Sigmoid colon (tissue), 7 donors: ENCODE measurements around the gene PANX1. TPM values are rescaled to one million over a fixed set of nuclear protein-coding genes. Genes with fewer than 3 reads are reported as not detected.

Experiments used
- DNase-seq: peaks from one replicate; pipeline ENCODE4 v3.0.0-alpha.2; 2019
- H3K27ac ChIP-seq, 4 donors: fragments of 200-600 bp; sonication (generic); one replicate each; pipeline ENCODE4 v1.5.1; 2016 to 2019; ENCODE audit warnings: mild to moderate bottlenecking in 1 of 4
- H3K27me3 ChIP-seq, 3 donors: fragments of 200-600 bp; sonication (generic); one replicate each; pipeline ENCODE4 v1.5.1; 2019; ENCODE audit warnings: mild to moderate bottlenecking in 1 of 3
- H3K36me3 ChIP-seq, 4 donors: fragments of 200-600 bp; sonication (generic); one replicate each; pipeline ENCODE4 v1.5.1; 2016 to 2019
- H3K4me1 ChIP-seq, 4 donors: fragments of 200-600 bp; sonication (generic); one replicate each; pipeline ENCODE4 v1.5.1; 2017 to 2019
- H3K4me3 ChIP-seq, 4 donors: fragments of 200-600 bp; sonication (generic); one replicate each; pipeline ENCODE4 v1.5.1; 2017 to 2019; ENCODE audit warnings: mild to moderate bottlenecking in 2 of 4, moderate library complexity in 1 of 4
- H3K9me3 ChIP-seq, 4 donors: fragments of 200-600 bp in 3 of 4; sonication (generic) in 3 of 4; one replicate each; pipeline versions ENCODE4 v1.5.1 to v1.6.1; 2013 to 2019
- EP300 ChIP-seq, 4 donors: sonication (generic); formaldehyde crosslinking; IDR thresholded peaks; one replicate each; pipeline ENCODE4 v1.6.1; 2017; ENCODE audit warnings: antibody characterized with exemption in 4 of 4
- POLR2A ChIP-seq, 2 donors: fragments of 450-650 bp; IDR thresholded peaks; one replicate each; pipeline ENCODE4 v1.6.1; 2016; ENCODE audit warnings: antibody characterized with exemption in 2 of 2, mild to moderate bottlenecking in 2 of 2, moderate library complexity in 2 of 2
- POLR2AphosphoS5 ChIP-seq, 4 donors: sonication (generic); formaldehyde crosslinking; IDR thresholded peaks; one replicate each; pipeline ENCODE4 v1.6.1; 2017; ENCODE audit warnings: antibody characterized with exemption in 4 of 4
- WGBS, 2 donors: extraction: QIAGEN DNeasy Blood & Tissue Kit; methylation state at CpG; one replicate each; pipeline ENCODE4 v1.1.7; 2013; 5-methylcytosine and 5-hydroxymethylcytosine counted together
- intact Hi-C: fragments of 100-400 bp; cut with DNase I; formaldehyde crosslinking; loops from one replicate; pipeline ENCODE4 v1.15.1; 2023
- polyA plus RNA-seq, 3 donors: library from polyadenylated mRNA; stranded (reverse); fragments of 200-250 nt; gene quantifications; one replicate each; pipeline ENCODE4 v1.2.3, GENCODE V29; 2013
- total RNA-seq, 4 donors: library from RNA; depleted of rRNA; stranded (reverse); fragments of >200 nt; gene quantifications; one replicate each; pipeline ENCODE4 v1.1.0, GENCODE V29; 2016
- TF ChIP-seq, protein P1 (sequence below), 4 experiments: fragments of 450-650 bp in 3 of 4; fragments of 200-600 bp in 1 of 4; IDR thresholded peaks; one replicate each; pipeline ENCODE4 v1.5.1; 2016 to 2019; ENCODE audit warnings: antibody characterized with exemption in 4 of 4, mild to moderate bottlenecking in 3 of 4, moderate library complexity in 2 of 4
- donor health status: healthy with polysubstance abuse.
- donor health status: Bipolar disorder and iron deficiency.
- donor health status: healthy.

The PANX1 gene
- total and polyA plus RNA-seq, 7 donors = 1.2 to 35.7 (median 21.6) TPM

DNA sequence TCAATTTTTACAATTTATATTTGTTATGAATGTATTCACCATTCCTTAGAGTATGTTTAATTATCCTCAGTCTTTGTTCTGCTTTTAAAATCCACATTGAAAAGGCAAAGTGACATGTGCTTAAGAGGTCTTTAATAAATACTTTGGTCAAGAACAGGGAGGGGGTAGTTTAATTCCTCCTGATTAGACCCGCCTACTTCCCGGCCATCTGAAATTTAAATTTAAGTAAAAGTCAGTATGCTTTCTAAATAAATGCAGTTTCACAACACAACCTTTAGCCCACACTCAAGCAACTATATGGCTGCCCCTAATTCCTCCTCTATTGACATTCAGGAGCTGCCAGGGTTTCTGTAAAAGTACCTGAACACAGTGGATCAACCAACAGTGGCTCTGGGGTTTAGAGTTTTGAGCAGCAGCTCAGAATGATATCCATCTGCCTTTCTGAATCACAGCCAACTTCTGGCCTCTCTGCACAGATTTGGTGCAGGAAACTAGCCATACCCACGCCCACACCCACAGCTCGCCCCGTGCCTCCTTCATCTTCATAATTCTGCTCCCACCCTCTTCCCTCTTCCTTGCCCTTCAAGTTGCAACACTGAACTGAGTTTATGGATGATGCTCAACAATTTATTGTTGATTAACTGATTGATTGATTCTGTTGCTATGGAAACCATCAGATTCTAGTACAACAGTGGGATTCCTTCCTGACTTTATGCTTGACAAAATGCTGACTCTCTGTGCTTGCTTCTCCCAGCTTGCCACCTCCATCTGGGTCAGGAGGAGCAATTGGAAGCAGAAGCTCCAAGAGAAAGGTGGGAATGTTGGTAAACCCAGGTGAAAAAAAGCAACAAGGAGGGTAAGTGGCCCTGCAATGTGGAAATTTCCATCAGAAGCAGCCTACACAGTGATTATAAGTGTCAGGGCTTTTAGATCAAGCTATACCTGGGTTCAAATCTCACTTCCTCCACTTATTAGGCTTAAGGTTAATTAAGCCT, 70.8 kb downstream of the PANX1 start:
- H3K27me3 ChIP-seq = no peaks in the 10 kb centered on the region
- intact Hi-C loops = no loop called here
- H3K36me3 ChIP-seq = no peaks in the 10 kb centered on the region
- WGBS, 2 donors = 69 to 72% methylated on average over 5 of the region's 5 CpGs
- no peaks in the 10 kb centered on the region for H3K9me3 ChIP-seq
- DNase-seq = no peak
- TF ChIP-seq POLR2A (IDR thresholded peaks at IDR 0.05) = no peak
- no peak for TF ChIP-seq EP300 (IDR thresholded peaks at IDR 0.05)
- TF ChIP-seq, protein P1, sequence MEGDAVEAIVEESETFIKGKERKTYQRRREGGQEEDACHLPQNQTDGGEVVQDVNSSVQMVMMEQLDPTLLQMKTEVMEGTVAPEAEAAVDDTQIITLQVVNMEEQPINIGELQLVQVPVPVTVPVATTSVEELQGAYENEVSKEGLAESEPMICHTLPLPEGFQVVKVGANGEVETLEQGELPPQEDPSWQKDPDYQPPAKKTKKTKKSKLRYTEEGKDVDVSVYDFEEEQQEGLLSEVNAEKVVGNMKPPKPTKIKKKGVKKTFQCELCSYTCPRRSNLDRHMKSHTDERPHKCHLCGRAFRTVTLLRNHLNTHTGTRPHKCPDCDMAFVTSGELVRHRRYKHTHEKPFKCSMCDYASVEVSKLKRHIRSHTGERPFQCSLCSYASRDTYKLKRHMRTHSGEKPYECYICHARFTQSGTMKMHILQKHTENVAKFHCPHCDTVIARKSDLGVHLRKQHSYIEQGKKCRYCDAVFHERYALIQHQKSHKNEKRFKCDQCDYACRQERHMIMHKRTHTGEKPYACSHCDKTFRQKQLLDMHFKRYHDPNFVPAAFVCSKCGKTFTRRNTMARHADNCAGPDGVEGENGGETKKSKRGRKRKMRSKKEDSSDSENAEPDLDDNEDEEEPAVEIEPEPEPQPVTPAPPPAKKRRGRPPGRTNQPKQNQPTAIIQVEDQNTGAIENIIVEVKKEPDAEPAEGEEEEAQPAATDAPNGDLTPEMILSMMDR (IDR thresholded peaks at IDR 0.05) = no peak
- no peak for TF ChIP-seq POLR2AphosphoS5 (IDR thresholded peaks at IDR 0.05)
- H3K4me3 ChIP-seq = no peak overlapping the region
- no peak overlapping the region for H3K27ac ChIP-seq
- H3K4me1 ChIP-seq = no peaks in the 10 kb centered on the region

DNA sequence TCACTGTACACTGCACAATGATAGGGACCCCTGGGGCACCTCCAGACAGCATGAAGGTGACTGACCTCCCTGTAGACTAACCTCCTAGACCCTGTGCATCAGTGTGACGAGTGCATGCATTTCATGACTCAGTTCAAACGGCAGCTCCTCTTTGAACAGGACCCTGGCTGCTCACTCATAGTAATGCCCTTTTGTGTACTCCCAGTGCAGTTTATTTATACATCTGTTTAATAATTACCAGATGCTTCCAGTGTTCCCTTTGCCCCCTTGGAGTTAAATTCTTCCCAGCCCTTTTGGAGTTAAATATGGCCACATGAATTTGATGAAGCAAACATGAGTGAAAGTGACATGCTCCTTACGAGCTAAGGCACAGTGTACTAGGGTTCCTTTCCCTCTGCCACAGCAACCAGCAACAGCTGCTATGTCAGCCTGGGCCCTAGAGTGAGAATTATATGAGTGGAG, 72.4 kb downstream of the PANX1 start:
- Histone ChIP-seq H3K4me1 (no peaks in the 10 kb centered on the region), H3K27ac (no peak overlapping the region), H3K27me3 (no peaks in the 10 kb centered on the region), H3K9me3 (no peaks in the 10 kb centered on the region), H3K36me3 (no peaks in the 10 kb centered on the region), H3K4me3 (no peak overlapping the region)
- intact Hi-C loops = no loop called here
- DNase-seq = no peak
- TF ChIP-seq POLR2A (IDR thresholded peaks at IDR 0.05) = no peak
- no peak for TF ChIP-seq POLR2AphosphoS5 (IDR thresholded peaks at IDR 0.05)
- TF ChIP-seq EP300 (IDR thresholded peaks at IDR 0.05) = no peak
- TF ChIP-seq, protein P1 (IDR thresholded peaks at IDR 0.05) = no peak
- 25 to 41% methylated on average over 3 of the region's 3 CpGs for WGBS, 2 donors

- DNase-seq = no peak
- no peaks in the 10 kb centered on the region for H3K27me3 ChIP-seq
- H3K36me3 ChIP-seq = no peaks in the 10 kb centered on the region
- H3K9me3 ChIP-seq = no peaks in the 10 kb centered on the region
- TF ChIP-seq EP300 (IDR thresholded peaks at IDR 0.05) = no peak
- TF ChIP-seq POLR2A (IDR thresholded peaks at IDR 0.05) = no peak
- TF ChIP-seq, protein P1 (IDR thresholded peaks at IDR 0.05) = no peak
- TF ChIP-seq POLR2AphosphoS5 (IDR thresholded peaks at IDR 0.05) = no peak
- intact Hi-C loops = no loop called here
- no peaks in the 10 kb centered on the region for H3K4me1 ChIP-seq
- WGBS, 2 donors = 83 to 88% methylated on average over 3 of the region's 3 CpGs
- no peak overlapping the region for H3K4me3 ChIP-seq
- no peak overlapping the region for H3K27ac ChIP-seq
Measured at GRCh38 chr11:94203070-94203469, 74.4 kb downstream of the PANX1 start.

GRCh38 chr11:94211261-94211830, 82.7 kb downstream of the PANX1 start:
- Histone ChIP-seq H3K4me3 (no peak overlapping the region), H3K36me3 (no peaks in the 10 kb centered on the region), H3K4me1 (no peaks in the 10 kb centered on the region), H3K9me3 (no peaks in the 10 kb centered on the region), H3K27ac (no peak overlapping the region), H3K27me3 (no peaks in the 10 kb centered on the region)
- no peak for DNase-seq
- TF ChIP-seq POLR2A (IDR thresholded peaks at IDR 0.05) = no peak
- TF ChIP-seq EP300 (IDR thresholded peaks at IDR 0.05) = no peak
- no peak for TF ChIP-seq POLR2AphosphoS5 (IDR thresholded peaks at IDR 0.05)
- TF ChIP-seq, protein P1 (IDR thresholded peaks at IDR 0.05) = no peak
- intact Hi-C loops = no loop called here
- 68 to 77% methylated on average over 2 of the region's 2 CpGs for WGBS, 2 donors
